ENCODE measurements around the gene GLT6D1.
A peak's percentile ranks its signal among the peaks of the same experiment; 100 is the strongest.

The GLT6D1 gene

GRCh38 chr9:135596211-135596610 lies 43.1 kb downstream of the GLT6D1 start:
- no peak overlapping the region for H4K91ac ChIP-seq (ENCODE audit: low read depth, low read length, poor library complexity)
- no peaks in the 10 kb centered on the region for H3K79me1 ChIP-seq (ENCODE audit: low read depth, low read length)
- no peak overlapping the region for H2BK15ac ChIP-seq (ENCODE audit: low read length)
- H2BK12ac ChIP-seq (ENCODE audit: low read length), result no peak overlapping the region
- no peak overlapping the region for H3K27ac ChIP-seq (replicated peaks; ENCODE audit: low read length)
- no peak overlapping the region for H3K9ac ChIP-seq (ENCODE audit: low read depth, low read length, poor library complexity)
- no peak overlapping the region for H3K4me3 ChIP-seq (ENCODE audit: low read length in 2 of 2)
- no peak overlapping the region for H2BK120ac ChIP-seq (ENCODE audit: low read depth, low read length)
- no peak overlapping the region for H3K23ac ChIP-seq (ENCODE audit: low read depth, low read length, poor library complexity)
- H3K18ac ChIP-seq (ENCODE audit: low read length), result no peak overlapping the region
- H3K36me3 ChIP-seq (replicated peaks in 1 of 2; ENCODE audit: control insufficient read depth in 2 of 2, insufficient read depth in 2 of 2, low read length in 2 of 2), result no peaks in the 10 kb centered on the region
- H3K4ac ChIP-seq (ENCODE audit: low read length), result no peak overlapping the region
- H3K14ac ChIP-seq (ENCODE audit: low read length), result no peak overlapping the region
- H2AFZ ChIP-seq (ENCODE audit: low read length), result no peak overlapping the region
- no peak overlapping the region for H2BK5ac ChIP-seq (ENCODE audit: low read length)
- no peak overlapping the region for H2AK5ac ChIP-seq (ENCODE audit: low read depth, low read length)
- H4K8ac ChIP-seq (ENCODE audit: low read depth, low read length), result no peak overlapping the region
- H3K27me3 ChIP-seq (ENCODE audit: control insufficient read depth in 3 of 3, insufficient read depth in 3 of 3, low read depth in 1 of 3, low read length in 3 of 3), result peaks cover 0 to 3% (median 0%) of the 10 kb centered on the region in 3 experiments
- peaks cover 0 to 5% of the 10 kb centered on the region in 2 donors for H3K9me3 ChIP-seq (replicated peaks in 1 of 2; ENCODE audit: control insufficient read depth in 2 of 2, insufficient read depth in 1 of 2, low read depth in 1 of 2, low read length in 2 of 2)
- no peaks in the 10 kb centered on the region for H3K4me1 ChIP-seq (ENCODE audit: control insufficient read depth in 2 of 2, insufficient read depth in 1 of 2, low read depth in 1 of 2, low read length in 2 of 2)
- H3K4me2 ChIP-seq (ENCODE audit: insufficient read depth, low read length, poor library complexity, severe bottlenecking), result no peak overlapping the region
- no peak for DNase-seq (ENCODE audit: low spot score)
- WGBS, 2 donors (ENCODE audit: extremely low coverage in 2 of 2, insufficient read length in 2 of 2, insufficient replicate concordance in 1 of 2), result no CpG with 5 or more reads among the region's 2 CpGs

GRCh38 chr9:135592625-135593024 lies 46.7 kb downstream of the GLT6D1 start:
- no peak overlapping the region for H3K23ac ChIP-seq (ENCODE audit: low read depth, low read length, poor library complexity)
- H2BK12ac ChIP-seq (ENCODE audit: low read length), result no peak overlapping the region
- H2BK120ac ChIP-seq (ENCODE audit: low read depth, low read length), result no peak overlapping the region
- no peak overlapping the region for H2AFZ ChIP-seq (ENCODE audit: low read length)
- no peak overlapping the region for H3K4ac ChIP-seq (ENCODE audit: low read length)
- H3K14ac ChIP-seq (ENCODE audit: low read length), result no peak overlapping the region
- no peaks in the 10 kb centered on the region for H3K27me3 ChIP-seq (ENCODE audit: control insufficient read depth in 3 of 3, insufficient read depth in 3 of 3, low read depth in 1 of 3, low read length in 3 of 3)
- H3K9ac ChIP-seq (ENCODE audit: low read depth, low read length, poor library complexity), result no peak overlapping the region
- no peak overlapping the region for H3K4me3 ChIP-seq (ENCODE audit: low read length in 2 of 2)
- no peak overlapping the region for H3K4me2 ChIP-seq (ENCODE audit: insufficient read depth, low read length, poor library complexity, severe bottlenecking)
- H4K91ac ChIP-seq (ENCODE audit: low read depth, low read length, poor library complexity), result no peak overlapping the region
- H4K8ac ChIP-seq (ENCODE audit: low read depth, low read length), result no peak overlapping the region
- DNase-seq (ENCODE audit: low spot score), result no peak
- H2AK5ac ChIP-seq (ENCODE audit: low read depth, low read length), result no peak overlapping the region
- no peaks in the 10 kb centered on the region for H3K79me1 ChIP-seq (ENCODE audit: low read depth, low read length)
- H3K36me3 ChIP-seq (replicated peaks in 1 of 2; ENCODE audit: control insufficient read depth in 2 of 2, insufficient read depth in 2 of 2, low read length in 2 of 2), result no peaks in the 10 kb centered on the region
- no peak overlapping the region for H3K27ac ChIP-seq (replicated peaks; ENCODE audit: low read length)
- no peak overlapping the region for H2BK15ac ChIP-seq (ENCODE audit: low read length)
- H3K9me3 ChIP-seq (replicated peaks in 1 of 2; ENCODE audit: control insufficient read depth in 2 of 2, insufficient read depth in 1 of 2, low read depth in 1 of 2, low read length in 2 of 2), result peaks cover 0 to 5% of the 10 kb centered on the region in 2 donors
- H2BK5ac ChIP-seq (ENCODE audit: low read length), result no peak overlapping the region
- H3K4me1 ChIP-seq (ENCODE audit: control insufficient read depth in 2 of 2, insufficient read depth in 1 of 2, low read depth in 1 of 2, low read length in 2 of 2), result peaks cover 0 to 2% of the 10 kb centered on the region in 2 donors
- WGBS, 2 donors (ENCODE audit: extremely low coverage in 2 of 2, insufficient read length in 2 of 2, insufficient replicate concordance in 1 of 2), result no CpG with 5 or more reads among the region's 13 CpGs
- no peak overlapping the region for H3K18ac ChIP-seq (ENCODE audit: low read length)

- Histone ChIP-seq H4K8ac (ENCODE audit: low read depth, low read length) (no peak overlapping the region), H2BK5ac (ENCODE audit: low read length) (no peak overlapping the region), H3K27me3 (ENCODE audit: control insufficient read depth in 3 of 3, insufficient read depth in 3 of 3, low read depth in 1 of 3, low read length in 3 of 3) (no peaks in the 10 kb centered on the region), H3K14ac (ENCODE audit: low read length) (no peak overlapping the region), H2BK15ac (ENCODE audit: low read length) (no peak overlapping the region), H4K91ac (ENCODE audit: low read depth, low read length, poor library complexity) (no peak overlapping the region), H3K9ac (ENCODE audit: low read depth, low read length, poor library complexity) (no peak overlapping the region), H2BK12ac (ENCODE audit: low read length) (no peak overlapping the region), H3K36me3 (replicated peaks in 1 of 2; ENCODE audit: control insufficient read depth in 2 of 2, insufficient read depth in 2 of 2, low read length in 2 of 2) (no peaks in the 10 kb centered on the region), H2BK120ac (ENCODE audit: low read depth, low read length) (no peak overlapping the region), H2AFZ (ENCODE audit: low read length) (no peak overlapping the region), H3K4me3 (ENCODE audit: low read length in 2 of 2) (no peak overlapping the region), H3K18ac (ENCODE audit: low read length) (no peak overlapping the region), H3K9me3 (replicated peaks in 1 of 2; ENCODE audit: control insufficient read depth in 2 of 2, insufficient read depth in 1 of 2, low read depth in 1 of 2, low read length in 2 of 2) (peaks cover 0 to 5% of the 10 kb centered on the region in 2 donors), H3K27ac (replicated peaks; ENCODE audit: low read length) (no peak overlapping the region), H3K4me2 (ENCODE audit: insufficient read depth, low read length, poor library complexity, severe bottlenecking) (no peak overlapping the region), H3K4ac (ENCODE audit: low read length) (no peak overlapping the region), H3K4me1 (ENCODE audit: control insufficient read depth in 2 of 2, insufficient read depth in 1 of 2, low read depth in 1 of 2, low read length in 2 of 2) (peaks cover 0 to 5% of the 10 kb centered on the region in 2 donors), H3K23ac (ENCODE audit: low read depth, low read length, poor library complexity) (no peak overlapping the region), H2AK5ac (ENCODE audit: low read depth, low read length) (no peak overlapping the region), H3K79me1 (ENCODE audit: low read depth, low read length) (no peaks in the 10 kb centered on the region)
- WGBS, 2 donors (ENCODE audit: extremely low coverage in 2 of 2, insufficient read length in 2 of 2, insufficient replicate concordance in 1 of 2), result no CpG with 5 or more reads among the region's 5 CpGs
- no peak for DNase-seq (ENCODE audit: low spot score)
These were observed 47.1 kb downstream of the GLT6D1 start for GRCh38 chr9:135592331-135592590.

GRCh38 chr9:135591506-135592330 lies 47.6 kb downstream of the GLT6D1 start:
- Histone ChIP-seq H2BK15ac (ENCODE audit: low read length) (no peak overlapping the region), H3K14ac (ENCODE audit: low read length) (no peak overlapping the region), H2AK5ac (ENCODE audit: low read depth, low read length) (no peak overlapping the region), H2AFZ (ENCODE audit: low read length) (no peak overlapping the region), H4K91ac (ENCODE audit: low read depth, low read length, poor library complexity) (no peak overlapping the region), H3K79me1 (ENCODE audit: low read depth, low read length) (no peaks in the 10 kb centered on the region), H4K8ac (ENCODE audit: low read depth, low read length) (no peak overlapping the region), H2BK5ac (ENCODE audit: low read length) (peak overlapping the region; percentile 87), H3K9ac (ENCODE audit: low read depth, low read length, poor library complexity) (no peak overlapping the region), H2BK120ac (ENCODE audit: low read depth, low read length) (no peak overlapping the region), H3K4ac (ENCODE audit: low read length) (no peak overlapping the region), H3K36me3 (replicated peaks in 1 of 2; ENCODE audit: control insufficient read depth in 2 of 2, insufficient read depth in 2 of 2, low read length in 2 of 2) (no peaks in the 10 kb centered on the region), H3K4me2 (ENCODE audit: insufficient read depth, low read length, poor library complexity, severe bottlenecking) (no peak overlapping the region), H2BK12ac (ENCODE audit: low read length) (no peak overlapping the region), H3K27ac (replicated peaks; ENCODE audit: low read length) (no peak overlapping the region), H3K4me1 (ENCODE audit: control insufficient read depth in 2 of 2, insufficient read depth in 1 of 2, low read depth in 1 of 2, low read length in 2 of 2) (peaks cover 0 to 6% of the 10 kb centered on the region in 2 donors), H3K9me3 (replicated peaks in 1 of 2; ENCODE audit: control insufficient read depth in 2 of 2, insufficient read depth in 1 of 2, low read depth in 1 of 2, low read length in 2 of 2) (peaks cover 0 to 5% of the 10 kb centered on the region in 2 donors), H3K18ac (ENCODE audit: low read length) (peak overlapping the region; percentile 53), H3K4me3 (ENCODE audit: low read length in 2 of 2) (no peak overlapping the region), H3K27me3 (ENCODE audit: control insufficient read depth in 3 of 3, insufficient read depth in 3 of 3, low read depth in 1 of 3, low read length in 3 of 3) (no peaks in the 10 kb centered on the region), H3K23ac (ENCODE audit: low read depth, low read length, poor library complexity) (no peak overlapping the region)
- DNase-seq (ENCODE audit: low spot score), result no peak
- no CpG with 5 or more reads among the region's 22 CpGs for WGBS, 2 donors (ENCODE audit: extremely low coverage in 2 of 2, insufficient read length in 2 of 2, insufficient replicate concordance in 1 of 2)
